H9 (cell line): ENCODE measurements around the gene SELENOI. TPM values are rescaled to one million over a fixed set of nuclear protein-coding genes. Genes with fewer than 3 reads are reported as not detected.
"Not testable (repeated sequence)": the region's sequence is repeated elsewhere in the genome, so short reads cannot be mapped to it uniquely, and the experiment has no call there.

Source experiments
- DNase-seq: peaks from one replicate; pipeline ENCODE4 v3.0.0-alpha.2; 2017
- H2AFZ ChIP-seq: one replicate; pipeline ENCODE4 v1.6.1; 2013; ENCODE audit warnings: mild to moderate bottlenecking, low read length, control low read depth, moderate library complexity
- H2AK5ac ChIP-seq: 2 replicates; pipeline ENCODE4 v1.6.1; 2013; ENCODE audit warnings: low read length, control low read depth, mixed read lengths; ENCODE audit not compliant: insufficient read length
- H2BK120ac ChIP-seq: one replicate; pipeline ENCODE4 v1.6.1; 2013; ENCODE audit warnings: low read depth, mild to moderate bottlenecking, low read length, control low read depth, inconsistent platforms; ENCODE audit not compliant: poor library complexity, severe bottlenecking
- H2BK12ac ChIP-seq: 2 replicates; pipeline ENCODE4 v1.6.1; 2013; ENCODE audit warnings: low read length, control low read depth, mixed read lengths, low read depth; ENCODE audit not compliant: insufficient read length
- H2BK15ac ChIP-seq: 2 replicates; pipeline ENCODE4 v1.6.1; 2013; ENCODE audit warnings: low read depth, low read length, control low read depth
- H2BK20ac ChIP-seq: one replicate; pipeline ENCODE4 v1.6.1; 2013; ENCODE audit warnings: low read depth, mild to moderate bottlenecking, low read length, control low read depth, inconsistent platforms; ENCODE audit not compliant: poor library complexity, severe bottlenecking
- H2BK5ac ChIP-seq: 2 replicates; pipeline ENCODE4 v1.6.1; 2013; ENCODE audit warnings: low read length, control low read depth, mixed read lengths; ENCODE audit not compliant: insufficient read length
- H3K14ac ChIP-seq: 2 replicates; pipeline ENCODE4 v1.6.1; 2013; ENCODE audit warnings: low read length, control low read depth; ENCODE audit not compliant: insufficient read depth
- H3K18ac ChIP-seq: 2 replicates; pipeline ENCODE4 v1.6.1; 2013; ENCODE audit warnings: low read depth, mild to moderate bottlenecking, mixed read lengths, low read length, control low read depth; ENCODE audit not compliant: insufficient read length
- H3K23ac ChIP-seq: 2 replicates; pipeline ENCODE4 v1.6.1; 2013; ENCODE audit warnings: low read length, control low read depth, mixed read lengths, low read depth; ENCODE audit not compliant: insufficient read length
- H3K23me2 ChIP-seq: 2 replicates; pipeline ENCODE4 v1.6.1; 2013; ENCODE audit warnings: low read depth, mild to moderate bottlenecking, mixed read lengths, low read length, control low read depth; ENCODE audit not compliant: insufficient read length, poor library complexity, severe bottlenecking
- H3K27ac ChIP-seq: 2 replicates; pipeline ENCODE4 v1.5.1; 2013; ENCODE audit warnings: low read length, control low read depth, mixed read lengths, low read depth; ENCODE audit not compliant: insufficient read length
- H3K27me3 ChIP-seq: 2 replicates; pipeline ENCODE4 v1.6.1; 2013; ENCODE audit warnings: low read length, control low read depth, inconsistent platforms; ENCODE audit not compliant: insufficient read depth
- H3K4ac ChIP-seq: 2 replicates; pipeline ENCODE4 v1.6.1; 2013; ENCODE audit warnings: low read depth, mild to moderate bottlenecking, control low read depth, inconsistent platforms, low read length, moderate library complexity
- H3K4me1 ChIP-seq: 2 replicates; pipeline ENCODE4 v1.6.1; 2013; ENCODE audit warnings: low read length, control low read depth, inconsistent platforms; ENCODE audit not compliant: insufficient read depth
- H3K4me2 ChIP-seq: 2 replicates; pipeline ENCODE4 v1.6.1; 2013; ENCODE audit warnings: low read length, control low read depth, mixed read lengths; ENCODE audit not compliant: insufficient read length, insufficient read depth
- H3K56ac ChIP-seq: 2 replicates; pipeline ENCODE4 v1.6.1; 2013; ENCODE audit warnings: low read depth, mild to moderate bottlenecking, mixed read lengths, low read length, control low read depth; ENCODE audit not compliant: insufficient read length
- H3K79me1 ChIP-seq: 2 replicates; pipeline ENCODE4 v1.6.1; 2013; ENCODE audit warnings: low read depth, mild to moderate bottlenecking, moderate library complexity, low read length, control low read depth, inconsistent platforms; ENCODE audit not compliant: insufficient read depth, poor library complexity, severe bottlenecking
- H3K79me2 ChIP-seq: 2 replicates; pipeline ENCODE4 v1.6.1; 2013; ENCODE audit warnings: low read length, control low read depth, inconsistent platforms; ENCODE audit not compliant: insufficient read depth
- H3K9ac ChIP-seq: 2 replicates; pipeline ENCODE4 v1.6.1; 2013; ENCODE audit warnings: low read length, control low read depth, mixed read lengths; ENCODE audit not compliant: insufficient read length; ENCODE audit errors: extremely low read depth
- H3K9me3 ChIP-seq: one replicate; pipeline ENCODE4 v1.6.1; 2013; ENCODE audit warnings: low read depth, low read length, inconsistent platforms; ENCODE audit not compliant: control insufficient read depth
- H3T11ph ChIP-seq: one replicate; pipeline ENCODE4 v1.6.1; 2013; ENCODE audit warnings: mild to moderate bottlenecking, low read length, control low read depth, inconsistent platforms
- H4K20me1 ChIP-seq: one replicate; pipeline ENCODE4 v1.6.1; 2013; ENCODE audit not compliant: control insufficient read depth, insufficient read length, insufficient read depth
- H4K5ac ChIP-seq: 2 replicates; pipeline ENCODE4 v1.6.1; 2013; ENCODE audit warnings: low read depth, mild to moderate bottlenecking, mixed read lengths, low read length, control low read depth; ENCODE audit not compliant: insufficient read length
- H4K8ac ChIP-seq: replicated peaks from 2 replicates; pipeline ENCODE4 v1.6.1; 2013; ENCODE audit warnings: low read length, control low read depth, mixed read lengths, low read depth; ENCODE audit not compliant: insufficient read length
- H4K91ac ChIP-seq: 2 replicates; pipeline ENCODE4 v1.6.1; 2013; ENCODE audit warnings: low read depth, mild to moderate bottlenecking, moderate library complexity, mixed read lengths, low read length, control low read depth; ENCODE audit not compliant: insufficient read length
- H3K27ac Mint-ChIP-seq, 3 experiments: 2 replicates in 2 of 3; 3 replicates in 1 of 3; pipeline ENCODE4 v1.8.0; 2020 to 2021; ENCODE audit warnings: mixed read lengths in 3 of 3, mild to moderate bottlenecking in 1 of 3, moderate library complexity in 1 of 3
- H3K27me3 Mint-ChIP-seq: 2 replicates; pipeline ENCODE4 v1.8.0; 2021; ENCODE audit warnings: low read depth, mild to moderate bottlenecking, moderate library complexity, mixed read lengths
- H3K36me3 Mint-ChIP-seq, 3 experiments: 2 replicates in 2 of 3; 3 replicates in 1 of 3; pipeline ENCODE4 v1.8.0; 2020 to 2021; ENCODE audit warnings: low read depth in 3 of 3, mixed read lengths in 3 of 3; ENCODE audit not compliant: insufficient read depth in 1 of 3
- H3K4me1 Mint-ChIP-seq, 2 experiments: 2 replicates each; pipeline ENCODE4 v1.8.0; 2020; ENCODE audit warnings: mixed read lengths in 2 of 2
- H3K4me3 Mint-ChIP-seq, 2 experiments: 2 replicates in 1 of 2; 3 replicates in 1 of 2; pipeline ENCODE4 v1.8.0; 2020 to 2021; ENCODE audit warnings: mild to moderate bottlenecking in 2 of 2, mixed read lengths in 2 of 2, moderate library complexity in 1 of 2
- H3K9me3 Mint-ChIP-seq, 2 experiments: 2 replicates in 1 of 2; 3 replicates in 1 of 2; pipeline ENCODE4 v1.8.0; 2020; ENCODE audit warnings: mild to moderate bottlenecking in 2 of 2, mixed read lengths in 2 of 2, moderate library complexity in 1 of 2
- CTCF ChIP-seq: fragments of 200-600 bp; sonication (generic); conservative IDR thresholded peaks from 3 replicates; pipeline ENCODE4 v1.8.0; 2021; ENCODE audit warnings: antibody characterized with exemption, mild to moderate bottlenecking
- WGBS: extraction: QIAGEN DNeasy Blood & Tissue Kit; methylation state at CpG from one replicate; pipeline ENCODE4 v1.1.7; 2013; ENCODE audit warnings: missing lambda C conversion rate, low lambda C conversion rate, mixed read lengths; ENCODE audit not compliant: insufficient read length; ENCODE audit errors: extremely low coverage; 5-methylcytosine and 5-hydroxymethylcytosine counted together
- total RNA-seq: library from RNA; stranded (reverse); gene quantifications from 2 replicates; pipeline ENCODE4 v1.2.1, GENCODE V29; 2021

SELENOI gene
- total RNA-seq, 1 experiment from 2014 or later, result 41.9 TPM

GRCh38 chr2:26302846-26303245 is 43.1 kb upstream of the SELENOI start:
- no peak for DNase-seq
- no peak overlapping the region for H3K9ac ChIP-seq
- H3K4ac ChIP-seq, result no peak overlapping the region
- no peak overlapping the region for H3K14ac ChIP-seq
- no CpG with 5 or more reads among the region's 6 CpGs for WGBS
- H3K4me1 Mint-ChIP-seq, result peaks cover 9 to 13% of the 10 kb centered on the region in 2 experiments
- H2AK5ac ChIP-seq, result no peak overlapping the region
- H3K18ac ChIP-seq, result no peak overlapping the region
- no peaks in the 10 kb centered on the region for H3K9me3 Mint-ChIP-seq
- H4K20me1 ChIP-seq, result no peaks in the 10 kb centered on the region
- H4K91ac ChIP-seq, result no peak overlapping the region
- H2BK120ac ChIP-seq, result no peak overlapping the region
- H4K8ac ChIP-seq, result no peak overlapping the region
- H2AFZ ChIP-seq, result no peak overlapping the region
- no peak overlapping the region for H3K4me3 Mint-ChIP-seq
- TF ChIP-seq CTCF, result no peak
- H3T11ph ChIP-seq, result no peak overlapping the region
- H3K4me2 ChIP-seq, result no peak overlapping the region
- no peak overlapping the region for H3K23ac ChIP-seq
- no peaks in the 10 kb centered on the region for H3K79me1 ChIP-seq
- no peaks in the 10 kb centered on the region for H3K79me2 ChIP-seq
- no peak overlapping the region for H2BK12ac ChIP-seq
- peak overlapping the region in 1 of 3 experiments; percentile 38; a peak in 1 of 7 replicates for H3K27ac Mint-ChIP-seq
- H2BK20ac ChIP-seq, result no peak overlapping the region
- no peak overlapping the region for H3K27ac ChIP-seq
- no peaks in the 10 kb centered on the region for H3K9me3 ChIP-seq
- H3K36me3 Mint-ChIP-seq, result no peaks in the 10 kb centered on the region
- peaks cover 2% of the 10 kb centered on the region; the same call in 1 of the 2 replicates for H3K27me3 Mint-ChIP-seq
- H2BK5ac ChIP-seq, result no peak overlapping the region
- H3K27me3 ChIP-seq, result no peaks in the 10 kb centered on the region
- no peak overlapping the region for H4K5ac ChIP-seq
- H3K23me2 ChIP-seq, result peaks cover 15% of the 10 kb centered on the region
- no peak overlapping the region for H3K56ac ChIP-seq
- peaks cover 5% of the 10 kb centered on the region; the same call in 1 of the 2 replicates for H3K4me1 ChIP-seq
- no peak overlapping the region for H2BK15ac ChIP-seq

GRCh38 chr2:26305094-26305493 is 40.8 kb upstream of the SELENOI start:
- H3T11ph ChIP-seq, H3K56ac ChIP-seq, H3K23ac ChIP-seq, H3K27me3 Mint-ChIP-seq, H3K36me3 Mint-ChIP-seq, H3K4me3 Mint-ChIP-seq, H4K91ac ChIP-seq, H3K9me3 Mint-ChIP-seq, H3K27me3 ChIP-seq, H3K27ac ChIP-seq, H3K27ac Mint-ChIP-seq, H3K18ac ChIP-seq, H4K5ac ChIP-seq, H3K14ac ChIP-seq, H2BK20ac ChIP-seq, H4K8ac ChIP-seq, H2BK12ac ChIP-seq, H3K9ac ChIP-seq, H3K9me3 ChIP-seq, DNase-seq, H3K4me1 ChIP-seq, H2AK5ac ChIP-seq, H4K20me1 ChIP-seq, H3K79me2 ChIP-seq, H2BK5ac ChIP-seq, H3K4ac ChIP-seq, H3K4me2 ChIP-seq, H2AFZ ChIP-seq, H3K23me2 ChIP-seq, H2BK120ac ChIP-seq, H3K79me1 ChIP-seq, H2BK15ac ChIP-seq: not testable (repeated sequence)
- peaks cover 9 to 13% of the 10 kb centered on the region in 2 experiments for H3K4me1 Mint-ChIP-seq
- WGBS, result no CpG with 5 or more reads among the region's 7 CpGs
